Activated naive CD8-positive, alpha-beta T cell (primary cell): ENCODE measurements around the gene ZMIZ1.

ENCODE experiments used
- H3K27ac Mint-ChIP-seq: one replicate; pipeline ENCODE4 v1.8.0; 2021; ENCODE audit warnings: mixed read lengths
- H3K27me3 Mint-ChIP-seq: one replicate; pipeline ENCODE4 v1.8.0; 2021; ENCODE audit warnings: mixed read lengths
- H3K36me3 Mint-ChIP-seq: one replicate; pipeline ENCODE4 v1.8.0; 2021; ENCODE audit warnings: mixed read lengths
- H3K4me1 Mint-ChIP-seq: one replicate; pipeline ENCODE4 v1.8.0; 2021; ENCODE audit warnings: low read depth, mixed read lengths
- H3K4me3 Mint-ChIP-seq: one replicate; pipeline ENCODE4 v1.8.0; 2021; ENCODE audit warnings: mild to moderate bottlenecking, mixed read lengths
- H3K9me3 Mint-ChIP-seq: one replicate; pipeline ENCODE4 v1.8.0; 2021; ENCODE audit warnings: low read depth, mixed read lengths

The ZMIZ1 gene

GRCh38 chr10:79130846-79131245 lies 62.1 kb downstream of the ZMIZ1 start:
- no peaks in the 10 kb centered on the region for H3K27me3 Mint-ChIP-seq
- no peak overlapping the region for H3K27ac Mint-ChIP-seq
- peaks cover 14% of the 10 kb centered on the region for H3K4me1 Mint-ChIP-seq
- no peaks in the 10 kb centered on the region for H3K9me3 Mint-ChIP-seq
- no peak overlapping the region for H3K4me3 Mint-ChIP-seq
- H3K36me3 Mint-ChIP-seq = no peaks in the 10 kb centered on the region

- Mint-ChIP-seq H3K4me3 (no peak overlapping the region), H3K36me3 (no peaks in the 10 kb centered on the region), H3K9me3 (no peaks in the 10 kb centered on the region), H3K27me3 (no peaks in the 10 kb centered on the region), H3K27ac (no peak overlapping the region), H3K4me1 (peaks cover 25% of the 10 kb centered on the region)
These were observed 63.3 kb downstream of the ZMIZ1 start for GRCh38 chr10:79131836-79132631.

GRCh38 chr10:79132681-79133381 lies 64.1 kb downstream of the ZMIZ1 start:
- H3K27ac Mint-ChIP-seq = no peak overlapping the region
- no peak overlapping the region for H3K4me3 Mint-ChIP-seq
- peaks cover 33% of the 10 kb centered on the region for H3K4me1 Mint-ChIP-seq
- H3K27me3 Mint-ChIP-seq = no peaks in the 10 kb centered on the region
- no peaks in the 10 kb centered on the region for H3K9me3 Mint-ChIP-seq
- no peaks in the 10 kb centered on the region for H3K36me3 Mint-ChIP-seq

- Mint-ChIP-seq H3K36me3 (no peaks in the 10 kb centered on the region), H3K4me1 (peaks cover 37% of the 10 kb centered on the region), H3K27ac (no peak overlapping the region), H3K4me3 (no peak overlapping the region), H3K9me3 (no peaks in the 10 kb centered on the region), H3K27me3 (no peaks in the 10 kb centered on the region)
These were observed 64.7 kb downstream of the ZMIZ1 start for GRCh38 chr10:79133416-79133815.

- Mint-ChIP-seq H3K36me3 (no peaks in the 10 kb centered on the region), H3K4me1 (peaks cover 45% of the 10 kb centered on the region), H3K9me3 (no peaks in the 10 kb centered on the region), H3K27ac (peak overlapping the region; percentile 91), H3K4me3 (no peak overlapping the region), H3K27me3 (no peaks in the 10 kb centered on the region)
These were observed 67.0 kb downstream of the ZMIZ1 start for GRCh38 chr10:79135790-79136189.

GRCh38 chr10:79136236-79137005 lies 67.7 kb downstream of the ZMIZ1 start:
- H3K4me3 Mint-ChIP-seq = peak overlapping the region; percentile 67
- H3K27me3 Mint-ChIP-seq = no peaks in the 10 kb centered on the region
- H3K27ac Mint-ChIP-seq = peak overlapping the region; percentile 91
- H3K9me3 Mint-ChIP-seq = no peaks in the 10 kb centered on the region
- H3K4me1 Mint-ChIP-seq = peaks cover 44% of the 10 kb centered on the region
- H3K36me3 Mint-ChIP-seq = no peaks in the 10 kb centered on the region

- Mint-ChIP-seq H3K9me3 (no peaks in the 10 kb centered on the region), H3K27me3 (no peaks in the 10 kb centered on the region), H3K4me3 (peak overlapping the region; percentile 60), H3K27ac (peak overlapping the region; percentile 86), H3K4me1 (peaks cover 49% of the 10 kb centered on the region), H3K36me3 (peaks cover 7% of the 10 kb centered on the region)
These were observed 68.6 kb downstream of the ZMIZ1 start for GRCh38 chr10:79137300-79137756.

GRCh38 chr10:79137826-79138225 lies 69.1 kb downstream of the ZMIZ1 start:
- Mint-ChIP-seq H3K27me3 (no peaks in the 10 kb centered on the region), H3K27ac (peak overlapping the region; percentile 81), H3K36me3 (peaks cover 7% of the 10 kb centered on the region), H3K4me3 (peak overlapping the region; percentile 25), H3K4me1 (peaks cover 52% of the 10 kb centered on the region), H3K9me3 (no peaks in the 10 kb centered on the region)

- no peaks in the 10 kb centered on the region for H3K9me3 Mint-ChIP-seq
- peaks cover 55% of the 10 kb centered on the region for H3K4me1 Mint-ChIP-seq
- H3K27ac Mint-ChIP-seq = peak overlapping the region; percentile 81
- H3K36me3 Mint-ChIP-seq = peaks cover 7% of the 10 kb centered on the region
- H3K27me3 Mint-ChIP-seq = no peaks in the 10 kb centered on the region
- peak overlapping the region; percentile 25 for H3K4me3 Mint-ChIP-seq
These were observed 69.8 kb downstream of the ZMIZ1 start for GRCh38 chr10:79138449-79139123.

GRCh38 chr10:79139124-79139835 lies 70.5 kb downstream of the ZMIZ1 start:
- Mint-ChIP-seq H3K27me3 (no peaks in the 10 kb centered on the region), H3K4me3 (no peak overlapping the region), H3K36me3 (peaks cover 7% of the 10 kb centered on the region), H3K9me3 (no peaks in the 10 kb centered on the region), H3K4me1 (peaks cover 58% of the 10 kb centered on the region), H3K27ac (peak overlapping the region; percentile 81)

GRCh38 chr10:79140085-79140793 lies 71.5 kb downstream of the ZMIZ1 start:
- Mint-ChIP-seq H3K9me3 (no peaks in the 10 kb centered on the region), H3K4me1 (peaks cover 68% of the 10 kb centered on the region), H3K27ac (peak overlapping the region; percentile 16), H3K27me3 (no peaks in the 10 kb centered on the region), H3K36me3 (peaks cover 7% of the 10 kb centered on the region), H3K4me3 (no peak overlapping the region)

GRCh38 chr10:79140855-79141254 lies 72.1 kb downstream of the ZMIZ1 start:
- H3K4me1 Mint-ChIP-seq = peaks cover 72% of the 10 kb centered on the region
- no peaks in the 10 kb centered on the region for H3K9me3 Mint-ChIP-seq

GRCh38 chr10:79142064-79142491 lies 73.3 kb downstream of the ZMIZ1 start:
- H3K9me3 Mint-ChIP-seq = no peaks in the 10 kb centered on the region
- peaks cover 72% of the 10 kb centered on the region for H3K4me1 Mint-ChIP-seq
- H3K27ac Mint-ChIP-seq = no peak overlapping the region
- peaks cover 7% of the 10 kb centered on the region for H3K36me3 Mint-ChIP-seq
- H3K27me3 Mint-ChIP-seq = no peaks in the 10 kb centered on the region
- H3K4me3 Mint-ChIP-seq = no peak overlapping the region

More at GRCh38 chr10:79140855-79141254, 72.1 kb downstream of the ZMIZ1 start:
- H3K36me3 Mint-ChIP-seq = peaks cover 7% of the 10 kb centered on the region
- H3K4me3 Mint-ChIP-seq = no peak overlapping the region
- H3K27ac Mint-ChIP-seq = no peak overlapping the region
- no peaks in the 10 kb centered on the region for H3K27me3 Mint-ChIP-seq
